Activated CD8-positive, alpha-beta memory T cell treated with anti-CD3 and anti-CD28 coated beads, Interleukin-2, amount 50 U/mL, for 4 hours (primary cell): ENCODE measurements around the gene PRSS23.

ENCODE experiments used
- DNase-seq: peaks from one replicate; pipeline ENCODE4 v3.0.0-alpha.2; 2020

Gene PRSS23

DNA sequence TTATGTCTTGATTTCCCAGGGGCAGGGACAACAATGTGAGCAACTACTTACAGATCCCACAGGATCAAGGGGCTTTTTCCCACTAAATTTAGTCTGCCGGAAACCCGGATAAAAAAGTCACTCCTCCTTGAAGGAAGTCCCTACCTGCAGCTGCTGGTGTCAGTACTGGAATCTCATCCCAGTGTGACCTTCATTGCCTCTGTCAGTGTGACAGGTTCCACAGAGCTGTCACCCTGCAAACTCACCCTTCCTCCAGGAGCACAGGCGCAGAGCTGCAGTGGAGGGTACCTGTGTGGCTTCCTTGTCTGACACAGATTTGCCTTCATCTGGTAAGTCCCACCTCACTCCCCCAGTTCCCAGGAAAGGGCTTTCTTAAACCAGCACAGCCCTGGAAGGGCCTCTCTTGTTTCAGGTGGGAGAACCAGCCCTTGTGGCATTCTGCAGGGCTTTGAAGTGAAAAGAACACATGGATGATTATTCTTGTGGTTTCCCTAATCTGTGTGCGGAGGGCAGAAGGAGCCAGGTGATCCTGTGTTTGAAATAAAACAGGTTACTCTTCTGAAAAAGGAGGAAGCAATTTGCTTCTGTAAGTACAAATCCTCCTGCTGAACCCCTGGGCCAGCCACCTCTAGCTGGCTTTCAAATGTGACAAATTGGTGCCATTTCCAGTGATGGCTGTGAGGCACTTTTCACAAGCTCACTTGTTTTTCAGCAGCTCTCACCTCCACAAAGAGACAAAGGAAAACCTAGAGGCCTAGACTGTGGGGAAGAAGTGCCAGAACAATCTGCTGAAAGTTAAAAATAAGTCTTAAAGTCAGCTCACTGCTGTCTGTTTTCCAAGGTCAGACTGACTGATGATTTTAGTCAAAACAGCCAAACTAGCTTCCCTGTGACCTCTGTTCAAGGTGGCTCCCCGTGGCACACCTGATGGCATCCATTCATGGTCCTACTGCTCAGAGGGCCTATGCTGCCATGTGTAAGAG lies 9.2 kb upstream of the PRSS23 start:
- DNase-seq = no peak

DNA sequence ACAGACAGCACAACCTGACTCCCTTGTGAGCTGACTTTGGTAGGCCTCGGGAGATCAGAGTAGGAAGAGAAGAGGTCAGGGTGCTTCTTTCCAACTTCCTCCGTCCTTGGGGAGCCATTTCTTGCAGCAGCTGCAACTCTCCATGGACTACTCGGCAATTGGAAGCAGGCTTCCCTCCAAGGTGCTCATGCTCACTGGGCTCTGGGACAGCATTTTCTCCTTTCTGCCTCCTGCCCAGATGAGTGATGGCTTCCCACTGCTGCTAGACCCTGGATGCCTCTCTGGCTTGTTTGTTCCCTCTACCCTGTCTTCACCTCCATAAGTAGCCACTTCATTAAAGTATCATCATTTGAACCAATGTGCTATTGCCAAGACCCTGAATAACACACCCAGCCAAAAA lies 8.2 kb upstream of the PRSS23 start:
- DNase-seq = no peak

DNA sequence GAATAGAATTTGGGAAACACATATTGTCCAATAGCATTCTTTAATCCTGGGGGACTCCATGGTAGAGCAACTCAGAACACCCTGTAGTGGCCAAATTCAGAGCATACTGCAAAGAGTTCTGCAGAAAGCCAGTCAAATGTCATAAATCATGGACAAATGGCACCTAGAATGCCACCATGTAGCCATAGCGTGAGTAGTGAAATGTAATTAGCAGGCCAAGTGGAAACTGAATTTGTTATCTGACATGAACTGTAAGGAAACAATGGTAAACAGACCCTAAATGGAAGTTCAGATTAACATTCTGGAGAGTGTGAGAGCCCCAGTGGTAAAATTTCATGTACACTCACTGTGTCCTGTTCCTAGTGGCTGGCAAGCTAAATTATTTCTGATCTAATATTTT lies 7.0 kb upstream of the PRSS23 start:
- no peak for DNase-seq

DNA sequence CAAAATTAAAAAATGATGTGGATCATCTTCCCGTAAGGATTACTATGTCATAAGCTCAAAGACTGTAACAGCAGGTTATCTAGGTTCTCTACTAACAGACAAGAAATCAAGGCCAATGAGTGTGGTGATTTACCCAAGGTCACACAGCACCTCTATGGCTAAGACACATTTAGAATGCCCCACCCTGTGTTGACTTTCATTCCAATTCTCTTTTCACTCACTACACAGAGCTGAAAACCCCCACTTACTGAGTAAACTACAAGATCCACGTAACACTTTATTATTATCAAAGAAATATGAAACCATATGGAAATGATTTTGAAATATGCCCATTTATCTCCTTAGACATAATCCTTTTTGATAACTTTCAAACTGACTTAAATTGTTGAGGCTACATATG lies 4.8 kb upstream of the PRSS23 start:
- DNase-seq = no peak

DNA sequence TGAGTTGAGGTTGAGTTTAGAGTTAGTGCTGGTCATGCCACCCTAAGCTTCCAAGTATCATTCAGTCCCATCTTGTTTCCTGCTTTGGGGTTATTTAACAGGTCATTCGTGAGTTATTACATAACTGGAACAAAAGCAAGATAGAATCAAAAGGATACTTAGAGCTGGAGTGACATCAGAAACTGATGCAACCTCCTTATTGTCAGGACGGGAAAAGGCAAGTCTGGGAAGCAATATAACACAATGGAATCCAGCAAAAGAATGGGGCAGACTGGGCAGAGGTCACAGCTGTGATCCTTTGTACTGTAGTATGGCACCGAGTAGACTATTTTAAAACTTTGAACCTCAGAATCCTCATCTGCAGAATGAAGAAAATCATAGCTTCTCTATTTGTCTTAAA lies 4.4 kb upstream of the PRSS23 start:
- no peak for DNase-seq

DNA sequence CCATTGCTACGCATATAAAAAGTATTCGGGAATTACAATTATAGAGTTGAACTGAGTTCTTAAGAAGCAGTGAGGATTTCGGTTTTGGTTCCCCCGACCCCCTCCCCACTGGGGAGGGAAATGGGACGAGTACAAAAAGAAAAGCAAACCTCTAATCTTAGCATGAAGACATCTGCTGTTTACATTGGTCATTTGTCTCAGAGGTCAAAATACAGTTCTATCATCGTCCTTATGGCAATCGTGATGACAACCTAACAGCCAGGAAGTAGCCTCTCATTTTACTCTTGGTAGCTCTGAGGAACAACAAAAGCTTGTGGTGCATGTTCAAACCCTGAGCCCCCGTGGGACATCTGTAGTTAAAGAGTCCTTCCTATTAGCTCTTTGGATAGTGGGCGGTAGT lies 3.2 kb upstream of the PRSS23 start:
- DNase-seq = no peak

DNA sequence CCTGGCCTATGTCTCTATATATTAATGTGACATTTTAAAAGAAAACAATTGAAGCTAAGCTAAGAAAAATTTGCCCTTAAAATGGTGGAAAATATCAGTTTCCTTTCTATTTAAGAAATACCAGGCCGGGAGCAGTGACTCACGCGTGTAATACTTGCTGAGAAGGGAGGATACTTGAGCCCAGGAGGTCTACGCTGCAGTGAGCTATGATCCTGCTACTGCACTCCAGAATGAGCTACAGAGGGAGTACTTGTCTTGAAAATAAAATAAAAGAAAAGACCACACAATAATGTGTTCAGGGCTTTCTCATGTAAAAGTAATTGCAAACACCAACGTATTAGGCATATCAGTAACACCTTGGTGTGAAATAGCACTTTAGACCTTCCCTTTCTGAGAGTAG lies 1.4 kb upstream of the PRSS23 start:
- no peak for DNase-seq

DNA sequence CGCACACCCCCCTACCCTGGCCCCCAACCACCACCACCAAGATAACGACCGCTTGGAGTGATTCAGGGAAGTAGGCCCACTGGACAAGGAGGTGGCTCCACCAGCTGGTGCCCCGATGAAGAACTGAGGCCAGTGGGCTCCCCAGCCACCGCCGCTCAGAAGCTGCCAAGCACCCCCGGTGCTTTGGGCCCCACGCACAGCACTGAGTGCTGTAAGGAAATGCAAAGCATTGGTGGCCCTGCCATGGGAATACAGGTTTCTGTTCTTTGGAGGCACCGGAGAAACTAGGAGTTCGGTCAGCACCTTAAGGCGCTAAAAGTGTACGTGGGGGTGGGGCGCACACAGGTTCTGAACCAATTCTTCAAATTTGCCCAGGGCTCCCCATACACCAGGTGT lies 664 bp upstream of the PRSS23 start:
- DNase-seq = no peak

DNA sequence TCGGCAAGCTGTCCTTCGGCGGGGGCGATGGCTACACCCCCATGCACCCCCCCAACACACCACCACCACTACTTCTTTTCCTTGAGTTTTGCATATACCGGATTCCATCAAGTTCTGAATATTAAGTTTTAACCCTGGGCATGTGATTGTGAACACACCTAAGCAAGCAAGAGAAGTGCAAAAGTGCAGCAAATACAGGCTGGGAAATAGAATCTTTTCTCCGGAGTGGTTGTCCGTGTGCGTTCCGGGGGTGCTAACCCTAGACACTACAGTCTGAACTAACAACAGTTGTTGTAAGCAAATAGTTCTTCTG lies 574 bp downstream of the PRSS23 start:
- no peak for DNase-seq

DNA sequence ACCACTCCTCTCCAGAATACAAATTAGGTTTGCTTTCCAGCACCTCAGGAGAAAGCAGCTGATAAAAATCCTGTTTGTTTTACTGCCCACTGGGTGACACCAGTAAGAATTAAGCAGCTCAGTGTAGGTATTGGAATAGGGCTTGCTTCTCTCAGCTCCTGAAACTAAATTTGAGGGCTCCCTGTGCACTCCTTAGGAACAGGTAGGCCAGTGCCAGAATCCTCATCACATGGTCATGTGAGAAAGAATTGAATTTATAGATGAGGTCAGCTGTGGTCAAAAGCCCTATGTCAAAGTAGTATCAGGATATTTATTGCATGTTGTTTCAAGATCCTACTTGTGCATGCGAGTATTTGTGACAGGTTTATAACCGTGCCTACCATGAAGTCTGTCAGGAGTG lies 1.0 kb downstream of the PRSS23 start:
- no peak for DNase-seq

DNA sequence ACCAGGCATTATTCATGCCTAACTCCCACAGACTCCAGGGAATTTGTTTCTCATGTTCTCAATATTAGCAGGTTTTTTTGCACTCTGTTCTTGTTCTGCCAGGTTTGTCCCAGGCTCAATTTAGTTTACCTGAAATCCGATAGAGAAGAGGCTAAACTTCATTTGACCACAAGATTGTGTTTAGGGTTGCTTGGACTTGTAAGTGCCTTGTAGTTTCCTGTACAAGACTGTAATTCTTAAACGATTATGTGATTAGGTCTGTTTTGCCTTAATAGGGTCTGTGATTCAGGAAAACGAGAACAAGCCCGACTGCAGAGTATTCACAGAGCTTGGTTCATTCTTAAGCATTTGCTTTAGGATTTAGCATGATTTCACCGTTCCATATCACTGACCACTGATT lies 1.8 kb downstream of the PRSS23 start:
- no peak for DNase-seq

DNA sequence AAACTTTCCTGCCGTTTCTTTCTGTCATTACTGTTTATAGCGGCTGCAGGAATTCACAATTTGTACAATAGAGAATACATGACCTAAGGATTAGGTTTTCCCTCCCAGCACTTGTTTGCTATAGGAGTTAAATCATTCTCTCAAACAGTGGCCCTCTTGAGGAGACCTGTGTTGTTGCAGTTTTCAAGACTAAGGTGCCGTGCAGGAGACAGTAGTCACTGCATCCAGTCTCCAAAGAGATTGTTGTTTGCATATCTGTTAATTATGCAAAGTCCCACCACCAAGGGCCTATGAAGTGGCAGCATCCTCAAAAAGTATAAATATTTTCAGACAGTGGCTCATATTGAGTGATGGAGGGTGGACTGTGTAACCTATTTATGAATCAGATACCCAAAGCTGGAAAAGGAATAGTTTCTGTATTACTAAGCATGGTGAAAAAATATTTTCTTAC lies 2.3 kb downstream of the PRSS23 start:
- DNase-seq = no peak

DNA sequence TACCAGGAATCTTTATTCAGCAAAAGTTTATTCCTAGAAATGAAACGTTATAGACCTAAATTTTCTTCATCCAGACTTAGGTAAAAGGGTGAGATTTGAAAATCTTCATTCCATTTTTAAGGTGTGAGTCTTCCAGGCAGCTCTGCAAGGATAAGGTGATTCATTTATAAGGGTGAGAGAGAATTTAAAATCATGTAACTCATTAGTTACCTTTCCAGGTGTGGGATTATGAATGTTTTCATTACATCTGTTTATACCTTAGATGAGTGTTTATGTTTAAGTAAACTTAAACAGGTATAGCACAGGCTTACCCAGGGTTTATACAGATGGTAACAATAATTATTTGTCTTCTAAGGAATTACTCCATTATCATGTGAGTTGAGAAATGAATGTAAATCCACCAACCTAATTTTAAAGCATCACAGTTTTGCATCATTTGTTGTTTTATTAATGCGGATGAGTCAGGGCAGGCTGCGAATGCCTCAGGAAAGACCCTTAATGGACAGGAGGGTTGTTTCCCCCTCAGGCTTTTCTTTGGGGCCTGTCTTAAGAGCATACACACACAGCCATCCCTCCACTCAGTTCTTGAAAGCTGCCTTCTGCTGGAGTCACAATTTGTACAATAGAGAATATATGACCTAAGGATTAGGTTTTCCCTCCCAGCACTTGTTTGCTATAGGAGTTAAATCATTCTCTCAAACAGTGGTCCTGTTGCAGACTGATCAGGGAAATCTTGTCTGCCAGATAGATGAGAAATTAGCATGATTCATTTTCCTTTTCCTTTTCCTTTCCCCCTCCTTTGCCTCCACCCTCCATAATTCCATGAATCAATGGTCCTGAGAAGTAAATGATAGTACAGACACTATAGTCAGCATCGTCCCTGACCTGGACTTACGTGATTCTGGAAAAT lies 3.0 kb downstream of the PRSS23 start:
- DNase-seq = no peak

DNA sequence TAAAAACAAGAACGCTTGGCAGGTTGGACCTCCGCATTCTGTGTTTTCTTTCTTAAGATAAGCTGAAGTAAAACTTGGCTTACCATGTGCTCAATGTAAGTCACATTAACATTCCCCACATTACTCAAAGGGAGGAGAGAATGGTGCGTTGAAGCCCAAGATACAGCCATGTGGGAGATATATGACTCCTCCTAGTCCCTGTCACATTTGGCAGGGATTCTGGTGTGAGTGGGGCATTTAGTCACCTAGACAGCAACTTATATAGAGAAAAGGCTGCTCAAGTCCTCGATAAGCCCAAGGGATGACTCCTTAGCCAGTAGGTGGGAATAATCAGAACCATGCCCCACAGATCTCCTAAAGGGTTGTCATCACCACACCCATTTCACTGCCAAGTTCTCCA lies 4.6 kb downstream of the PRSS23 start:
- no peak for DNase-seq

DNA sequence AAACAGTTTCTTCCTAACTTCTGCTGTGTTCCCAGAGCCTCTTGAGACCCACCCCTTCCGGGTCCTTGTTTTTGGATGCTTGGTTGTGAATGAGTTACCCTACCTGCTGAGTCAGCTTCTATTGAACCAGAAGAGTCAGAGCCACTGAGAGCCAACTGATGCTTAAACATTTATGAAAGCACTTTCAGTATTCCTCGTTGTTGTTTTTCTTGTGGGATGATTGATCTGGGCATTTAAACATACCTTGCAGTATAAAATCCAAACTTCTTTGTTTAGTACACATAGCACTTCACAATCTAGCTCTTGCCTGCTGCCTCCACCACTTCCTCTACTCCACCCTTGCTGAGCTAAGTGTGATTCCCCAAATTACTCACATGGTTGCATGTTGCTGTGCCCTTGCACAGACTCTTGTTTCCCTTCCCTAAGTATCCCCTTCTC lies 5.5 kb downstream of the PRSS23 start:
- DNase-seq = no peak

DNA sequence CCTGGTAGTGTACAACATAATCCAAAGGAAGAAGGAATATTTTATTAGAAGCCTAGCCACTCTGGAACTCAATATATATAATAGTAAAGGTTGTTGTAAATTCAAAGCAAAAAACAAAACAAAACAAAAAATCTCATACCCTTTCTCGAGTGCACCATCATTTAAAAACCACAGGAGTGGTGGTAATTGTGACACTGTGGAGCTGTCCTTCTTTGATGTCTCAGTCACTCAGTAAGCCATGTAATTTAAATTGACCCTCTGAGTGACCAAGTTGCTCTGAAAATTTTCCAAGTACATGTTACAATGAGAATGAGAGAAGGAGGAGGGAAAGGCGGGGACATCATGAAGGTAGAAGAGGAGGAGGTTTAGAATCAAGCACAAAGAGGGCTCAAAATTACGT lies 6.6 kb downstream of the PRSS23 start:
- no peak for DNase-seq

DNA sequence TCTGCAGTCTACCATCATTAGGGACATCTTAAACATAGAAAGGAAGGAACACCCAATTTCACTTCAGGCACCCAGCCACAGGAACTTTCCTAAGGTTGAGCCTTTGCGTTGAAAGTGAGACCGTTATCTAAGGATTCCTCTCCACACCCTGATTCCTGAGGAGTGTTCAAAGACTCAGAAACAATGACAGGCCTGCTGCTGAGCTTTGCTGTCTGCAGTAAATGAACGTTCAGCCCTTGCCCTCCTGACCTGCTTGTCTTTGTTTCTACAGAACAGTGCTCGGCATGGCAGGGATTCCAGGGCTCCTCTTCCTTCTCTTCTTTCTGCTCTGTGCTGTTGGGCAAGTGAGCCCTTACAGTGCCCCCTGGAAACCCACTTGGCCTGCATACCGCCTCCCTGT lies 7.0 kb downstream of the PRSS23 start:
- DNase-seq = no peak

DNA sequence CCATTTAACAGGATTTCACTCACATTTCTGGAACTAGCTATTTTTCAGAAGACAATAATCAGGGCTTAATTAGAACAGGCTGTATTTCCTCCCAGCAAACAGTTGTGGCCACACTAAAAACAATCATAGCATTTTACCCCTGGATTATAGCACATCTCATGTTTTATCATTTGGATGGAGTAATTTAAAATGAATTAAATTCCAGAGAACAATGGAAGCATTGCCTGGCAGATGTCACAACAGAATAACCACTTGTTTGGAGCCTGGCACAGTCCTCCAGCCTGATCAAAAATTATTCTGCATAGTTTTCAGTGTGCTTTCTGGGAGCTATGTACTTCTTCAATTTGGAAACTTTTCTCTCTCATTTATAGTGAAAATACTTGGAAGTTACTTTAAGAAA lies 9.2 kb downstream of the PRSS23 start:
- DNase-seq = no peak

DNA sequence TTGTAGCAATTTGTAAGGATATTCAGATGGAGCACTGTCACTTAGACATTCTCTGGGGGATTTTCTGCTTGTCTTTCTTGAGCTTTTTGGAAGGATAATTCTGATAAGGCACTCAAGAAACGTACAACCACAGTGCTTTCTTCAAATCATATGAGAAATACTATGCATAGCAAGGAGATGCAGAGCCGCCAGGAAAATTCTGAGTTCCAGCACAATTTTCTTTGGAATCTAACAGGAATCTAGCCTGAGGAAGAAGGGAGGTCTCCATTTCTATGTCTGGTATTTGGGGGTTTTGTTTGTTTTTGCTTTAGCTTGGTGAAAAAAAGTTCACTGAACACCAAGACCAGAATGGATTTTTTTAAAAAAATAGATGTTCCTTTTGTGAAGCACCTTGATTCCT lies 9.9 kb downstream of the PRSS23 start:
- no peak for DNase-seq

DNA sequence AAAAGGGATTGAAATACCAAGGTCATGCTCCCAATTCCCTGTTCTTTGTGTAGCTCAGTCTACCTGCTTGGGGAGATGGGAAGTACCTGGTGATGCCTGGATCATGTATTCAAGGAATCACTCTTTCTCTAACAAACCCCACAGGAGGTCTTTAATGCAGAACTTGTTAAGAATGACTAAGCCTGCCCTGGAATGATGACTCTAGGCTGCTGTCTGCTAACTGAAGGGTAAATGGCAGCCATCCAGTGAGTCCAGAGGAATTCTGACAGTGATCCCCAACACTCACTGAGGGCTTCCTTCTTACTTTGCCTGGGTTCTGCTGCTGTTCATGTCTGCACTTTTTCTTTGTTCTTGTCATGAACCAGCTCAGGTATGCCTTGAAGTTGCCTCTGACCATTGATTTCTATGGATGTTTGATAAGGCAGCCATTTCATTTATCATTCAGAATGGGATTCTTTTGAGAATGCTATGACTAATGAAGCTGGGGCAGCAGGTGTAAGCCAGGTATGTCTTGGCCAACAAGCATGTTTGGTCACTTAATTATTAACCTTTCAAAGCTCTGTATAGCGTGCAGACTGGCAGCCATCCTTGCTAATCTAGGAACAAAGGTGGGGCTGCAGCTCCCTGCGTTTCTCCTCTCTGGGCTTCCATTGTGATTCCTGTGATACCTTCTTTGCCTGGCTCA lies 11.4 kb downstream of the PRSS23 start:
- no peak for DNase-seq

DNA sequence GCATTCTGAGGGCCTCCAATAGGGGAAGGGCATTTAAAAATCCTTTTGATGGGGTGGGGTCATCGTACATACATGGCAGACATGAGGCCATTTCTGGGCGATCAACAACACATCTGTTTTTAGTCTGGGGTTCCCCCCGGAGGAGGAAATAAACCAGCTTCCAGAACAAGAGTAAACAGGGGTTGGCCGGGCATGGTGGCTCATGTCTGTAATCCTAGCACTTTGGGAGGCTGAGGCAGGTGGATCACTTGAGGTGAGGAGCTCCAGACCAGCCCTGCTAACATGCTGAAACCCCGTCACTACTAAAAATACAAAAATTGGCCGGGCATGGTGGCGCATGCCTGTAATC lies 12.0 kb downstream of the PRSS23 start:
- no peak for DNase-seq

DNA sequence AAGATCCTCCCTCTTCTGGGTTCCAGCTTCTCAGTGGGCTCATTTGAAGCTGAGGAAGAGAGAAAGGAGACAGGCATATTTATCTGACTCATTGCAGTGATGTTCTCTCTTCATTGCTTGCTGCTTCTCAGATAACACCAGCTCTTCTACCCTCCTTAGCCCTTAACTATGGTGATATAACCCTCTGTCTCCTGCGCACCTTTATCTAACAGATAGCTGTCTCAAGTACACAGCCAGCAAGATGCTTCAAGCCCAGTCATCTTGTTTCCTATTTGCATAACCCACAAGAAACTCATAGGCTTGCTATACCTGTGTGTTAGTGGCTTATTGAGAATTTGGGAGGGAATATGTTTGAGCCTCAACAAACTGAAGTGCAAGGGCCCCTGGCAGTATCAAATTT lies 12.6 kb downstream of the PRSS23 start:
- DNase-seq = no peak

DNA sequence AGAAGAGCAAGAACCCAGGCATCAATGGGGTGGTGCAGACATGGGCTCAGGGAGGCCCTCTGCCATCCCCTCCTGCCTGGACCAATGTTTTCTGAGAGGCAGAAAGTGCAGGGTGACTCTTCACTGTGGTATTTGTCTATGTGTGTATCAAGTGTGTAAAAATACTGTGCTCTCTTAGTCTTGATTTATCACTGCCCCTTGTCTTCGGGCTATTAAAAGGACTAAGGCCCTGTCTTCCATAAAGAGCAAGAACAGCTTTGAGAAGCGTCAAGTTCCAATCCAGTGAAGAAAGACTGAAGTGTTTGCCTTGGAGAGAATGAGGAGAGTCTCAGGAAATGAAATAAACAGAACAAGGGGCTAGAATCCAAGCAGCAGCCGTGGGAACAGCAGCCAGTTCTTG lies 14.4 kb downstream of the PRSS23 start:
- no peak for DNase-seq

DNA sequence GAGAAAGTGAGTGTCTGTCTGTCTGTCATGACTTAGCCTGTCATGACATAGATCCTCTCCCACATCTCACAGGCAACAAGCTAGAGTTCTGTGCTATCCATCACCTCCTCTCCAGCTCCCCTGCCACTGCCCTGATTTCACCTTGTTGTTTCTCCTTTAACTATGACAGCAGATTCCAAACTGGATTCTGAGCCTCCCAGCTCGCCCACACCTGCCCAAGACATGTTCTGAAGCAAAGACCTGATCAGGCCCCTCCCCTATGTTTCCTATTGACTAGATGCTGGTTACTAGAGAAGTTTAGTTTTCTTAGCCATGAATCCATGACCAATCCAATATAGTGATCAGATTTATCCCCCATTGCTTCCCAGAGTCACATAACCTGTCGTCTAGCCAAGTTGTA lies 15.4 kb downstream of the PRSS23 start:
- no peak for DNase-seq
